ENCODE data around the gene CDH13.

DNA sequence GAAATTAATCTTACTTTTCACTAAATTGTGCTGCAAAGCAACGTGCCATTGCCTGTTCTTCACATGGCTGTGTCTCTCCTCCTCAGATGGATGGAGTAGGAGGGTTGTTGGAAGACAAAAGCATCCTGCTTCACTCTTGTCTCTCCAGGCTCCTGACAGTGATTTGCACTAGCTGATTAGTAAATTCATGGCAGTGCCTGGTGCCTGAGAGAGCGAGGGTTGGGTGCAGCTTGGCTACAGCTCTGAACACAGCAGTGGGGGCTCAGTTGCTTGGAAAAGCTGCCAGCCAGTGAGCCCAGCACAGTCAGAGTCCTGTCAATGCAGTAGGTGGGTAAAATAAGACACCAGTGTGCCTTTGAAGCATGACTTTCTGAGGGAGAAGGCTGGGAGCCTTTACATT lies 37.4 kb downstream of the CDH13 start:
- TF ChIP-seq, protein P1, sequence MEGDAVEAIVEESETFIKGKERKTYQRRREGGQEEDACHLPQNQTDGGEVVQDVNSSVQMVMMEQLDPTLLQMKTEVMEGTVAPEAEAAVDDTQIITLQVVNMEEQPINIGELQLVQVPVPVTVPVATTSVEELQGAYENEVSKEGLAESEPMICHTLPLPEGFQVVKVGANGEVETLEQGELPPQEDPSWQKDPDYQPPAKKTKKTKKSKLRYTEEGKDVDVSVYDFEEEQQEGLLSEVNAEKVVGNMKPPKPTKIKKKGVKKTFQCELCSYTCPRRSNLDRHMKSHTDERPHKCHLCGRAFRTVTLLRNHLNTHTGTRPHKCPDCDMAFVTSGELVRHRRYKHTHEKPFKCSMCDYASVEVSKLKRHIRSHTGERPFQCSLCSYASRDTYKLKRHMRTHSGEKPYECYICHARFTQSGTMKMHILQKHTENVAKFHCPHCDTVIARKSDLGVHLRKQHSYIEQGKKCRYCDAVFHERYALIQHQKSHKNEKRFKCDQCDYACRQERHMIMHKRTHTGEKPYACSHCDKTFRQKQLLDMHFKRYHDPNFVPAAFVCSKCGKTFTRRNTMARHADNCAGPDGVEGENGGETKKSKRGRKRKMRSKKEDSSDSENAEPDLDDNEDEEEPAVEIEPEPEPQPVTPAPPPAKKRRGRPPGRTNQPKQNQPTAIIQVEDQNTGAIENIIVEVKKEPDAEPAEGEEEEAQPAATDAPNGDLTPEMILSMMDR (IDR thresholded peaks at IDR 0.05): no peak
- TF ChIP-seq POLR2A (IDR thresholded peaks at IDR 0.05) (no peak), EP300 (IDR thresholded peaks at IDR 0.05) (no peak)
